GM19193 (cell line): ENCODE measurements around the gene OR1F1.

Experiments used
- POLR2A ChIP-seq: IDR thresholded peaks from 4 replicates; pipeline ENCODE4 v1.6.1; 2011; ENCODE audit not compliant: insufficient read depth, insufficient read length; ENCODE audit errors: extremely low read depth

OR1F1 gene

DNA sequence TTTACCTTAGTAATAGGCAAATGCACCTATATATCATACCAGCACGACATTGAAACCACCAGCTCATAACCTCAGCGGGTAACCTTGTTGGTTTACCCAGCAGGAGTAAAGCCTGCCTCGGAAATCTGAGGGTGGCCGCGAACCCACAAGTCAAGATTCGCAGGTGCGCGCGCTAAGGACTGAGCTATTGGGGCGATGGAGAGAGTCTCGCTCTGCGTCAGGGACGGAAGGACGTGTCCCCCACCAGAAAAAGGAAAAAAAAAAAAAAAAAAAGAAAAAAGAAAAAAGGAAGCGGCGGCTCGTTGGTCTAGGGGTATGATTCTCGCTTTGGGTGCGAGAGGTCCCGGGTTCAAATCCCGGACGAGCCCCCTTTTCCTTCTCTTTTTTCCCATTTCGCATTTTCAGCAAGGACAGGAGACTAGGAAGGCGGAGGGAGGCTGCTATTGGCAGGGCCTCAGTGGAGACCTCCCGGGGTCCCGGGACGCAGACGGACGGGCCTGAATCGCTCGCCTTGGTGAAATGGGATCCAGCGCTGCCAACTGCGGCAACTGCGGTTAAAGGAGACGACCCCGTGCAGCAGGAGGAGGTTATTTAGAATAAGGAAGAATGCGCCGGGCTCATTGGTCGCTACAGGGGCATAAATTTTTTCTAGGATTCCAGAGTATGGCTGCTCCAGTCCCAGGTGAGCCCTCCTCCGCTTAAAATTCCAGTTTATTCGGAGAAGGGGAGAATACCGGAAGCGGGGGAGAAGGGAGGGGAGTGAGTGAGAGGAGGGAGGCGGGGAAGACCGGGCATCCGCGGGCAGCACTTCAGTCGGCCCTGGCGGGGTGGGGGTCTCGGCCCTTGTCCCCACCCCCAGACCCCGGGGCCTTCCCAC, at the start of gene OR1F1:
TSS of gene OR1F1 (plus strand) at position 407 of the 877 bp plus-strand sequence.
- TF ChIP-seq POLR2A, result no peak

DNA sequence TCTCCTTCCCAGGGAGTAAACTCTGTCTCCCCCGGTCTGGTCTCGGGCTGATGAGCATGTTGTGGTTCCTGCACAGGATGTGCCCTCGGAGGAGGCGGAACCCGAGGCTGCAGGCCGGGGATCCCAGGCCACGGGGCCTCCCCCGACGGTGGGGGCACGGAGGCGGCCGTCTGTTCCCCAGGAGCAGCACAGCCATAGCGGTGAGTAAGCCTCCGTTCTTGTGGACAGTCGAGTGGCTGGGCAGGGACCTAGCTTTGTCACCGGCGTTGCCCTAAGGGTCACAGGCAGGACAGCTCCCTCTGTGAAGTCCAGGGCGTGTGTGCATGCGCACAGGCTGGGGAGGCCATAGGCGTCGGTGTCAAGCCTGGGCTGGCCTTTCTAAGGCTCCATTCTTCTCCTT, 49.7 kb upstream of the OR1F1 start:
- TF ChIP-seq POLR2A, result no peak

DNA sequence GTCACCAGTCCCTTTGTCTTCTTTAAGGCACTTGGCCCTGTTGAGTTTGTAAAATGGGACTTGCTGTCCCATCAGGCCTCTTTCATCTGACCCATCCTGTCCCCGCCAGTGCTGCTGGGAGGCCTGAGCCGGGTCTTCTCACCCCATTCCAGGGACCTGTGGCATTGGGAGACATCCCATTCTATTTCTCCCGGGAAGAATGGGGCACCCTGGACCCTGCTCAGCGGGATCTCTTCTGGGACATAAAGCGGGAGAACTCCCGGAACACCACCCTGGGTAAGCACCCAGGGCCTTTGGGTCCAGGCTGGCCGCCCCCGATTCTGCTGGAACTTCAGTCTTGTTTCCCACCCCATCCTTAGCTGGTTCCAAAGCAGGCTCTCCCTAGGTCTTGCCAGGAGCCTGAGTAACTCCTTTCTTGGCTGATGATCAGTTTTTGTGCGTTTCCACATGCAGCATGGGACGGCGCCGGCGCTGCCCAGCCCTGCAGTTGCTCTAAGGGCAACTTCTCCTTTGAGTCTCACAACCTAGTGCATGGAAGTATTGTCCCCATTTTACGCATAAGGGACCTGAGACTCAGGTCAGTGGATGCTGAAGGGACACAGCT, 49.1 kb upstream of the OR1F1 start:
- TF ChIP-seq POLR2A, result no peak

DNA sequence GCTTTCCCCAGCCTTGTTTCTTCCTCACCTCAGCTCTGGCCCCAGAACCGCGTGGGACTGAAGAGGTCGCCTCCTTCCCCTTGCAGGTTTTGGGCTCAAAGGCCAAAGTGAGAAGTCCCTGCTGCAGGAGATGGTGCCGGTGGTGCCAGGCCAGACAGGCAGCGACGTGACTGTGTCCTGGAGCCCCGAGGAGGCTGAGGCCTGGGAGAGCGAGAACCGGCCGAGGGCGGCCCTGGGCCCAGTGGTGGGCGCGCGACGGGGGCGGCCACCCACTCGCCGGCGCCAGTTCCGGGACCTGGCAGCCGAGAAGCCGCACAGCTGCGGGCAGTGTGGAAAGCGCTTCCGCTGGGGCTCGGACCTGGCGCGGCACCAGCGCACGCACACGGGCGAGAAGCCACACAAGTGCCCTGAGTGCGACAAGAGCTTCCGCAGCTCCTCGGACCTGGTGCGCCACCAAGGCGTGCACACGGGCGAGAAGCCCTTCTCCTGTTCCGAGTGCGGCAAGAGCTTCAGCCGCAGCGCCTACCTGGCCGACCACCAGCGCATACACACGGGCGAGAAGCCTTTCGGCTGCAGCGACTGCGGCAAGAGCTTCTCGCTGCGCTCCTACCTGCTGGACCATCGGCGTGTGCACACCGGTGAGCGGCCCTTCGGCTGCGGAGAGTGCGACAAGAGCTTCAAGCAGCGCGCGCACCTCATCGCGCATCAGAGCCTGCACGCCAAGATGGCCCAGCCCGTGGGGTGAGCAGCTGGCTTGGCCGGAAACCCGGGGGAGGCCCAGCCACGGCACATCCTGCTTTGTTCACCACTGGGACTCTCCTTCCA, 47.2 kb upstream of the OR1F1 start:
- TF ChIP-seq POLR2A, result no peak

DNA sequence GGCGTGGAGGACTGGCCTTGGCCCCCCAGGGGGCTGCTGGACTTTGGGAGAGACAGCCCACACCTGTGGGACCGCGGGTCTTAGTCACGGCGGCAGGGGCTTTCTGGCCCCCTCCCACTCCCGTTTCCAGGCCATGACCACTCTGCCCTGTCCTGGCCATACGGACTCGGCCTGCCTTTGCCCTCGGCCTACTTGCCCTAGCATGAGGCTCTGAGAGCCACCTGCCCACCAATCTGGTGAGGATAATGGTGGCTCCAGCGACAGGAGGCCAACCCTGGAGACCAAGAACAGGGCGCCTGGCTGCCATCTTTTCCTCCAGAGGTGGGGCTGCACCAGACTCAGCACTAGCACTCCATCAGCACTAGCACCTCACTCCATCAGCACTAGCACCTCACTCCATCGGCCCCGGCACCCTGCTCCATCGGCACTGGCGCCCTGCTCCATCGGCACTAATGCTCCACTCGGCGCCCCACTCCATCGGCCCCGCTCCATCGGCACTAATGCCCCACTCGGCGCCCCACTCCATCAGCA, 46.2 kb upstream of the OR1F1 start:
- TF ChIP-seq POLR2A, result no peak

DNA sequence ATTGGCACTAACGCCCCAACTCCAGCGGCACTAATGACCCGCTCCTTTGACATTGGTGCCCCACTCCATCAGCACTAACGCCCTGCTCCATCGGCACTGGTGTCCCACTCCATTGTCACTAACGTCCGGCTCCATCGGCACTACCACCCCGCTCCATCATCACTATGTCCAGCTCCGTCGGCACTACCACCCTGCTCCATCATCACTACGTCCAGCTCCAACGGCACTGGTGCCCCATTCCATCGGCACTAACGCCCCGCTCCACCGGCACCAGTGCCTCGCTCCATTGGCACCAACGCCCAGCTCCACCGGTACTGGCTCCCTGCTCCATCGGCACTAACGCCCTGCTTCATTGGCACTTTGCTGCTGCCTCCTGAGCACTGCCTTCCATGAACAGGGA, 45.7 kb upstream of the OR1F1 start:
- TF ChIP-seq POLR2A, result no peak

DNA sequence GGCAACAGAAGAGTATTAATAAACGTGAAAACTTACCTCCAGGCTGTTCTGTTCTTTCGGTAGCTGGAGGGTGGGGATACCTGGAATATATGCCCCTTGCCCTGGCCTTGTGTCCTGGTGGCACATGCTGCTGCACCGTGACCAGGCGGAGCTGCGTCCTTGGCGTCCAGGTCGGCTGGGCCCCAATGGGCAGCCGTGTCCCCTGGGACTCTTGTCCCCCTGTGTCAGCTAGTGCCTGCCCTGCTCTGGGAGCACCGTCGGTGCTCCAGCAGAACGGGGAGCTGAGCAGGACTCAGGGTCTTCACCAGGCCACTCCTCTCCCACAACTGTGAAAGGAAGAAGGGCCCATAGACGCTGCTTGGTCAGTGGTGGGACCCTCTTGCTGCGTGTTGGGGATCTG, 45.2 kb upstream of the OR1F1 start:
- no peak for TF ChIP-seq POLR2A

DNA sequence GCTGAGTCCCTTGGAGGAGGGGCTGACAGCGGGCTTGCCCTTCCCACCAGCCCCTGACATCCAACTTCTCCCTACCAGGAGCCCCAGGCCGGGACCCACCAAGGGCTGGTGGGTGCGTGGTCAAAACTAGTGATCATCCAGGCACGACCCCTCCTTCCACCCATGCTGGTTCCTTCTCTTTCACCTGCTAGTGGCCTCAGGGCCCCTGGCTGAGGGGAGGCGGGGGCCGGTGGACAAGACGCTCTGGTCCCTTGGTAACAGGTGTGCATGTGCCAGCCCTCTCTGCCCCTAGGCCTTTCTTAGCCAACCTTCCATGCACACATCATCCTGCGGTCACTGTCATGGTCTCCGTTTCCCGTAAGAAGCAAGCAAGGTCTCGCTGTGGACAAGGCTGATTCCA, 44.8 kb upstream of the OR1F1 start:
- TF ChIP-seq POLR2A, result no peak

DNA sequence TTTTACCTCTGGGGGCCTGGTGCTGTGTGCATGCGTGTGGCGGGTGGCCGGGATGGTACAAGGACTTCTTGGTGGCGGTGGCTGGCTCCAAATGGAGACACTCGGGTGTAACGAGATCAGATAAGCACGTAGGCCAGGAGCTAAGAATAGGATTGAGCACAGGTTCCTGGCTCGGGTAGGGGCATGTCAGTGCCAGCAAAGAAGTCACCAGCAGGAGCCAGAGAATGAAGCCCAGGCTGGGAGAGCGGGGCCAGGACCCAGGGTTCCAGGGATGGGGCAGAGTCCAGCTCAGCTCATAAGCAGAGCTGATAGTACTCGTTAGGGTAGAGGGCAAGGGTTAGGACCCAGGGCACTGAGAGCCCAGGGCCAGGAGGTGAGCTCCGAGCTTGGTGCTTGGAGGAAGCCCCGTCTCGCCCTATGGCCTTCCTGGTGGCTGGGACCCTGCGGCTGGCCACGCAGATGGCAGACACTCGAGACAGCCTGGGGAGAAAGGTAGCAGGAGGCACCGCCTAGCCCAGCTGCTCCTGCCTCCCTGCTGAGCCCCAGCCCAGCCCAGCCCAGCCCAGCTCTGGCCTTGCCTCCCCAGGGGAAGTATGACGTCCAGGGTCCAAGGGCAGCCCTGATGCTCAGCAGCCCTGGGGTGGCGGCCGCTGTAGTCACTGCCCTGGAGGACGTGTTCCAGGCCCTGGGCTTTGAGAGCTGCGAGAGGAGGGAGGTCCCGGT, 44.2 kb upstream of the OR1F1 start:
- TF ChIP-seq POLR2A, result no peak

DNA sequence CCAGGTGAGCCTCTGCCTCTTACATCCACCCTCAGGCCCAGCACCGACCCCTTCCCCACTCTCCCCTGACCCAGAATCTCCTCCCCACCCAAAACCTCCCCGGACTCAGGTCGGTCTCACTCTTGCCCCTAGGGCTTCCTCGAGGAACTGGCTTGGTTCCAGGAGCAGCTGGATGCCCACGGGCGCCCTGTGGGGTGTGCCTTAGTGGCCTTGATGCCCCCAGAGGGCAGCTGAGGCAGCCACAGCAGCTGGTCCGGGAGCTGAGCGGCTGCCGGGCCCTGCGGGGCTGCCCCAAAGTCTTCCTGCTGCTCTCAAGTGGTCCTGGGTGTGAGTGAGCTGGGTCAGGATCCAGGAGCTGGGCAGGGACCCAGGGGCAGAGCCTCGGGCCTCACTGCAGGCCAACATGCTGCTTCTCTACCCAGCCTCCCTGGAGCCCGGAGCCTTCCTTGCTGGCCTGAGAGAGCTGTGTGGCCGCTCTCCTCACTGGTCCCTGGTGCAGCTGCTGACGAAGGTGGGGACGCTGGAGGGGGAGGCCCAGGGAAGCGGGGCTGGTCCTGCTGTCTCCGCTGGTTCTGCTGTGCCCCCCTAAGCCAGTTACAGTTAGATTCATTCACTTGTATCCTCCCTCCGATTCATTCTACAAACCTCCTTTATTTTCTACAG, 43.6 kb upstream of the OR1F1 start:
- TF ChIP-seq POLR2A, result no peak

DNA sequence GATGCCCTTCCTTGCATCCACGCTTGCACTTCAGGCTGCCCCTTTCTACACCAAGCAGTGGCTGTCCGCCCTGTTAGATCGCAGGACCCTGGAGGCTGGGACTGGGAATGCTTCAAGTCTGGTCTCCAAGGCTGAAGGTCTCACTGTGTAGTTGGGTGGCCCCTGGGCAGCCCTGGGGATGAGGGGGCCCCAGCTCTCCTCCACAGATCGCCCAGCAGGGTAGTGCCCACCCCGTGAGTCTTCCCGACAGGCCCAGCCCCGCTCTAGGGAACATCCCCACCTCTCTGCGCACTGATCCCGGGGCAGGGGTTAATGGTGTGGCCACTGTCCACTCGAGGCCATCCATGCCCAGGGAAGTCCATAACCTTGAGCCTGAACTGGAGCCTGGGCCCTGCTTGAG, 42.9 kb upstream of the OR1F1 start:
- TF ChIP-seq POLR2A, result no peak

DNA sequence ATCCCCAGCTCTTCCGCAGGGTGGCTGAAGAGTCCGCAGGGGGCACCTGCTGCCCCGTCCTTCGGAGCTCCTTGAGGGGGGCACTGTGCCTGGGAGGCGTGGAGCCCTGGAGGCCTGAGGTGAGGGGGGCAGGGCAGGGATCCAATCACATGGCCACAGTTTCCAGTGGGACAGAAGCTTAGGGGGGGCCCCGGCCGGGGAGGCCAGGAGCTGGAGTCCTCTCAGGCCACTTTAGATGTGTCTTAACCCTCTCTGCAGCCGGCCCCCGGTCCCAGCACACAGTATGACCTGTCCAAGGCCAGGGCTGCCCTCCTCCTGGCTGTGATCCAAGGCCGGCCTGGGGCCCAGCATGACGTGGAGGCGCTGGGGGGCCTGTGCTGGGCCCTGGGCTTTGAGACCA, 42.3 kb upstream of the OR1F1 start:
- TF ChIP-seq POLR2A, result no peak

DNA sequence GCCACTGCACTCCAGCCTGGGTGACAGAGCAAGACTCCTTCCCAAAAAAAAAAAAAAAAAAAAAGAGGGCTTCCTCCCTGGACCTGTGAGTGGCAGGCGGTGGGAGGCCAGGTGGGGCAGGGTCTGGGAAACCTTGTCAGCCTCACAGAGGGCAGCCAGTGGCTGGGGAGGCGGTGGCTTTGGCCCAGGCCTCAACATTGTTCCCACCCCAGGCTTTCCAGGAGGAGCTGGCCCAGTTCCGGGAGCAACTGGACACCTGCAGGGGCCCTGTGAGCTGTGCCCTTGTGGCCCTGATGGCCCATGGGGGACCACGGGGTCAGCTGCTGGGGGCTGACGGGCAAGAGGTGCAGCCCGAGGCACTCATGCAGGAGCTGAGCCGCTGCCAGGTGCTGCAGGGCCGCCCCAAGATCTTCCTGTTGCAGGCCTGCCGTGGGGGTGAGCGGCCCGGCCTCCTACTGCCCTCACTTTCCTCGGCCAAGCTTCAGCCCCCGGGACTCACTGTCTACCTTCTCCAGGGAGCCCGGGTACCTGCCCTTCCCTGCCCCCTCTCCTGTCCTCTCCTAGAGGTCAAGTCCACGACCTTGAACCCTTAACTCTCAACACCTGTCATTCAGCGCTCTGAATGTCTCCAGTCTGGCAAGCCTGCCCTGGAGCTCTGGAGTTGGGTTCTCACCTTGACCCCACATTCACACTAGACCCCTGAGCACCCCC, 40.8 kb upstream of the OR1F1 start:
- TF ChIP-seq POLR2A, result no peak

DNA sequence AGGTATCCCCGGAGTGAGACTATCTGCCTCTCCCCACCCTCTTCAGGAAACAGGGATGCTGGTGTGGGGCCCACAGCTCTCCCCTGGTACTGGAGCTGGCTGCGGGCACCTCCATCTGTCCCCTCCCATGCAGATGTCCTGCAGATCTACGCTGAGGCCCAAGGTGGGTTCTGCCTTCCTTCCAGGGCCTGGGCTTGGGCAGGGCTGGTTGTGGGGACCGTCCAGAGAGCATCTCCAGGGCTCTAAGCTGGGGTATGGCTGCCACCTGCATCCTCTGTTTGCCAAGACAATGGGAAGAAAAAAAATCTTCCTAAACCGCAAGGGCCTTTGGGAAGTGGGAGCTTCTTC, 40.3 kb upstream of the OR1F1 start:
- no peak for TF ChIP-seq POLR2A
